Measurements from ENCODE around the gene ELL3.
A peak's percentile ranks its signal among the peaks of the same experiment; 100 is the strongest.
"Not testable (repeated sequence)": the region's sequence is repeated elsewhere in the genome, so short reads cannot be mapped to it uniquely, and the experiment has no call there.

Gene ELL3

DNA sequence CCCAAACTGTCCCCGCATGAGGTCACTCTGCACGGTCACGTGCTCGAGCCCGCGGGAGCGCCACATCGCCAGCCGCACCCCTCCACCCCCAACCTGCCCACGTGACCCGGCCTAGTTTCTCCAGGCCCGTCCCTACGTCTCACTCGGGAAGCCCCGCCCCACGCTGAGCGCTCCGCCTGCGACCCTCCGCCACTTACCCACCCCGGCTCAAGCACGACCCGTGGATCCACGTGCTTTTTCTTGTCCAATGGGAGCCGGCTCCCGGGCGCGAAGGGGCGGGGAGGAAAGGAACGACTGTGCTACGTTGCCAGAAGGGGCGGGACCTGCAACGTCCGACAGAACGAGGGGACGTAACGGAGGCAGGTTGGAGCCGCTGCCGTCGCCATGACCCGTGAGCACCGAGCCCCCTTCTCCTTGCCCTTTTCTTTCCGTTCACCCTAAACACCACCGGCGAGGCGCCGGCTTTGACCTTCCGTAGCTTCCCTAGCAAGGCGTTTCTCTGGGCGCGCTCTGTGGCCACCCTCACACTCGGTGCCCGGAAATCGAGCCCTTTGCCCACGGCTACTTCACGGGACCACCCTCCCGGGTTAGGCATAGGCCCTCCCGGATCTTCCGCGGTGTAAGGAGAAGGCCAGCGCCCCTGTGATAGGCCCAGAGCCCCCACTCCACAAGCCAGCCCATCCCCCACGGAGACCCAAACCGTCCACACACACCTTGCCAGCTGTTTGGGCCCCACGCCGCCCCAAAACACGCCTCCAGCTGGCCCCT is 15.4 kb upstream of the ELL3 start, which contains the start of gene SERF2:
SERF2 (plus strand) TSS at position 328 of the 768 bp plus-strand sequence; CDS start at position 385, 57 bp downstream.
- peak; percentile 99 for DNase-seq

DNA sequence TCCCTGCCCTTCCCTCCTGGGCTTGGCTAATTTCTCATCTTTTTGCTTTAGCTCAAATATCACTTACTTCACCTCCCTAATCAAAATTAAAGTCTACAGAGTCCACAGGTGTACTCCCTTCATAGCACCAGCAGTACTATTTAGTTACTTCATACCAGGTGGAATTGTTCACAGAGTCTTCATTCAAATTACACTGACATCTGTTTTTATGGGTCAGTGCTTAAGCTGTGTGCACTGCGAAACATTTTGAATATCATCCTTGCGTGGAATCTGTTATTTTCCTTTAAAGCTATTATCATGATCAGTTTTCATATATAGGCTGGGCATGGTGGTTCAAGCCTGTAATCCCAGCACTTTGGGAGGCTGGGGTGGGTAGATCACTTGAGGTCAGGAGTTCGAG is 12.6 kb upstream of the ELL3 start:
- DNase-seq = no peak

DNA sequence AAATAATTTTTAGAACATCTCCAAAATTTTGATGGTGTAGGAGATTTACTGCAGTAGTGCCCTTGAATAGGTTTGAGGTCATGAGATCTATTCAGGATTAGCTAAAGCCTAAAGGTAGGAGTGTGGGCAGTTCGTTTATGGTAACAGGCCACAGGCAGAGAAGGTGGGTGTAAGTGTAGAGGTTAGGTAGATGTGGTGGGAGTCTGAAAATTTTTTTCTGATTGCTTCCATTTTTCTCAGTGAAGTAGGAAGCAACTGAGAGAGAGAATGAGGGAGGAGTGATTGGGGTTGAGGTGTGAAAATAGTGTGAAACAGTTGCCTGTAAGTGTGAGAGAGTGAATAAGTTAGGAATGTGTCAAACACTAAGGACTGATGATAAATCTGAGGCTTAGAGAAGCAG is 2.2 kb upstream of the ELL3 start:
- no peak for DNase-seq

DNA sequence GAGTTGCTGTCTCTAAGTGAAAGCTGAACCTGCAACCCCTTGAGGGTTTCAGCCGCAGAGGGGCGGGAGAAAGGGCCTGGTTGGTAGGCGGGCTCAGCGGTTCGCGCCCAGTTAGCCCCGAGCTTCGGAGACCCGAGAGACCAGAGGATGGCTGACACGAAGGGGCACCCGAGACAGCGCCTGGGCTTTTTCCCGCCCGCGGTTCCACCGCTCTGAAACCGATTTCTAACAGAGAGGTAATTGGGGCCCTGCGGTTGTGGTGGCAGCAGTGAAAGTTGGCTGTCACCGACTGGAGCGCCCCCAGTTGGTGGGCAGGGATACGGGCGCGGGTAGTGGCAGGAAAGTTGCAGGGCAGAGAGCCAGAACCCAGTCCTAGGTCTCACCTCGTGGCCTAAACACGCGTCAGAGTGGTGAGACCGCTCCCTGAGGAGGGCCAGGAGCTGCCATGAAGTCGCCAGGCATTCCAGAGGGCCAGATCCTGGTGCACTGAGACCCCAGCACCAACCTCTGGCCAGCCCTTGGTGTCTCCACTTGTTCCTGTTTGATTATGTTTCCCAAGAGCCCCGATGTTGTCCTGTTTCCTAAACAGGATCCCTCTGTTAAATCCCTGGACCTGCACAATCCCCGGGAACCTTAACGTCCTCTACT is 625 bp upstream of the ELL3 start:
- DNase-seq = peak; percentile 72

DNA sequence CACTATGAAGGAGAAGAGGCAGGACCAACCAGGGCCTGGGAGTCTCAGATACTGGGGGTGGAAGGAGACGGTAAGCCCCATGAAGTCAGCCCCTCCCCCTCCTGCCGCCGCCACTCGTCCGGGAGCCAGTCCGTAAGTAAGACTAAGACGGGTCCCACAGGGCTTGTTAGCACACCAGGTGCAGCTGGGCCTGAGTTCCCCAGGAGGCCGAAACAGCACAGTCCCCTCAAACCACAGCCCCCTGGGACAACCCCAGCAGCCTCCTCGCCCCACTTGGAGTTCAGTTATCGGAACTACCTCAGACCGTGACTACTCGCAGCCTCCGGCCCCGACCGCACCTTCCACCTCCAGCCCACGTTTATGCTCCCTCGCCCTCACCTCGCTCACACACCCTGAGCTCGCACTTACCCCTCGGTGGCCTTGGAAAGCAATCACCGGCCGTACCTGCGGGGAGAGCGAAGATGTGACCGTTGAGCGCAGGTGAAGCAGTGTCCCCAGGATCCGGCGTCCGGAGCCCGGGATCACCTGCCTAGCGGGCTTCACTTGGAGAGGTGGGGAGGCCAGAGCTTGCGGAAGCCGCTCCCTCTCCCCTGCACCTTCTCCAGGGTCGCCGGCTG is 557 bp downstream of the ELL3 start:
- DNase-seq = no peak

DNA sequence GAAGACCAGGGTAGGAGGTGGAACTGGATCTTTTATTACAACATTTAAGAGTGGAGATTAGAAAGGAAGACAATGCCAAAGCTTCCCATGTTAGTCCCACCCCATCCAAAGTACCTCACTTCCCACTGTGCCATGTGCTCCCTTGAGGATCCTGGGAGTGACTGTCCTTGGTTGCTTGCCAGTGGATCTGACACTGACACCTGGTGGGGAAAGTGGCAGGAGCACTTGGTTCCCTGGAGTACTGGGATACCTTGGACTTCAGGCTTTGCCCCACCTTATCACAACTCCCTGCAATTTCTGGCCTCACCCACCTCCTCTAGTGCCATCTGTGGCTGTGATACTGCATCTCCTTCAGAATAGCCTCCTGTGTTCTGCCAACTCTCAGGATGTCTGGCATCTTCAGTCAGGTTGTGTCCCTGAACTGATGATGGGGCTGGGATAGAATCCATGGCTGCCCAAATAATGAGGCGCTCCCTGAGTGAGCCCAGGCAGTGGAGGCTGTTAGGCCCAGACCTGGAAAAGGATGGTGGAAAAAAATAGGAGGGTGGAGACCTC is 1.3 kb downstream of the ELL3 start:
- no peak for DNase-seq

DNA sequence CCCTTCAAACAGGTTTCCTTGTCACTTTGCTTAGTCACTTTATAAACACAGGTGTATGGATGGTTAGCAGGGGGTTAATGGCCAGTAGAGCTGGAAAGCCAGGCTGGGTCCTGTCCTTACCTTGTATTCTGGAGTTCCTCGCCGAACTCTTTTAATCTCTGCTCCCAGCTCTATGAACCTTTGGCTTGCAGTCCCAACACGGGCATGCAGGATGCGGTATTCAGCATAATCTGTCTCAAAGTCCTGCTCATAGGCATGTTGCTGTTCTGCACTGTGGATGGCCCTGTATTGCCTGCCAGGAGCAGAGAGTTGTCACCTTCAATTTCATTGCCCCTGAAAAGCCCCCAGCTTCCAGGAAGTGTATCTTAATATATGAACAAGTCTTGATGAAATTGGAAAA is 2.7 kb downstream of the ELL3 start:
- no peak for DNase-seq

DNA sequence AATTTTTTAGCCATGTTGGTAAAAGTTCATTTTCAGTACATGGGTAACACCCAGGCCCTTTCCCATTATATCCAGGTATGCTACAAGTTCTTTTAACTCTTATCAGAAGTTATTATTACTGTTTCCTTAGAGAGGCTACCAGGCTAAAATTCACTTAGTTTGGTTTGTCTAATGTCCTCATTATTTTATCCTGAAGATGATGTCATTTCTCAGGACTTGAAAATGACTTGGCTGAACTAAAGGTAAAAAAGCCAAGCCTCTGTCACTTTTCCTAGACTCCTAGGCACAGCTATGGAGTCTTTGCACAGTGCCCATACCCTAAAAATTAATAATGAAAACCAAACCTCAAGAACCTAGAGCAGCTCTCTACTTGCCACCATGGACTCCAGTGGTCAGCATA is 4.1 kb downstream of the ELL3 start:
- no peak for DNase-seq

DNA sequence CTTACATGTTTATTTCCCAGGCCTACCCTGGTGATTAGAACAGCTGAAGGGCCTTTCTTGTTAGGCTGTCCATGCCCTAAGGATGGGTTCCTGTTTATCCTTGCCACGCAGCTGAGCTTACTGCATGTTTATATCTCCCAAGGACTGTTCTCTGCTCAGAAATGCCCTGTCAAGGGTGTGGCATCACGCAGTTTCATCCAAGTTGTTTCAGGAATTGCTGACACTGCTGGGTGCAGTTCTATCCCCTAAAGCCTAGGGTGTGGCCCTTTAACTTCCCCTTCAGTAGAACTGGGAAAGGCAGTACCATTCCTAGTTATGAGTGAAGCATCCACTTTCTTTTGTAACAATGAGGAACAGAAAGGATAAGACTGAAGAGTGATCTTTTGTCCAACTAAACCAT is 5.0 kb downstream of the ELL3 start:
- no peak for DNase-seq

DNA sequence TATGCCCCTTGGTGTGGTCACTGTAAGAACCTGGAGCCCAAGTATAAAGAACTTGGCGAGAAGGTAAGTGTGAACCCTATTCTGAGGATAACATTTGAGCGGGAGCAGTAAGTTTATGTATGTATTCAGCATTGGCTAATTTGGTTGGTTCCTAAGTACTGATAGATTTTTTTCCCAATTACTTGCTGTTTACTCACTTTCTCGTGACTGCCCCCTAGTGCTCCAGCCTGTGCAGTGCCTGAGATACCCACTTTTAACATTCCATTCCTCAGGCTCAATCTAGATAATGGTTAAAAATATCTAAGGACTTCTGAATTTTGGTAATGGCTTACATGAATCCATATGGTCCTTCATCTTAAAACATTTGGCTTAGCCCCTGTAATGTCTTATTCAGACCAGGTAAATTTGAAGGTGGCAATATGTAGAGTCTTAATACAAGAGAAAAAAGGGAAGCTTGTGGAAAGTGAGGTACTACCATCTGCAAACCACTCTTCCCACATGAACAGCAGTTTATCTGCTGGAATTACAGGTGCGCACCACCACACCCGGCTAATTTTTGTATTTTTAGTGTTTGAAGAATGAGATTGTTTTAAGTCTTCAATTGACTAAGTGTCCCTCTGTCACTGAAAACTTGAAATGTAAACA is 7.1 kb downstream of the ELL3 start:
- DNase-seq = peak; percentile 58

DNA sequence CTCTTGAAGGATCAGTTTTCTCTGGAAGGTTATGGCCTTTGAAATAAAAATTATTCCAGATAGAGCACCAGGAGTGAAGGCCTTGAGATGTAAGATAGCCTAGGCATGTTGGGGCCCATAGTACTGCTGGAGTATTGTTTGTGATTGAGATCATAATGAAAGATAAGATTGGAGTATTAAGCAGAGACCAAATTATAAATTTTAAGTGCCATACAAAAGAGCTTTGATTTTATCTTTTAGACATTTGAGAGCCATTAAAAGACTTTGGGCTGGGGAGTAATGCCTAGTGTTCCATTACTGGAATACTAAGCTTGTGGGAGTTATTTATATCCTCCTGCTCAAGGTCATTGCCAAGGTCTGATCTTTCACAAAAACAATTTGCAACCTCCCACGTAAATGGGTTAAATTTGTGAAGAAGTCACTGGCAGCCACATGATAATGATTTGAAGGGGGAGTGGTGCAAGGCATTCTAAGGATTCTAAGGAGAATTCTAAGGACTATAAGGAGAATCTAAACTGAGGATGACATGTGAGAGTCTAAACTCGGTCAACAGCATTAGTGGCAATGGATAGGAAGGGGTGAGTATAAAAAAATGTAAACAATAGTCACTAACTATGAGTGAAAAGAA is 12.8 kb downstream of the ELL3 start:
- no peak for DNase-seq

DNA sequence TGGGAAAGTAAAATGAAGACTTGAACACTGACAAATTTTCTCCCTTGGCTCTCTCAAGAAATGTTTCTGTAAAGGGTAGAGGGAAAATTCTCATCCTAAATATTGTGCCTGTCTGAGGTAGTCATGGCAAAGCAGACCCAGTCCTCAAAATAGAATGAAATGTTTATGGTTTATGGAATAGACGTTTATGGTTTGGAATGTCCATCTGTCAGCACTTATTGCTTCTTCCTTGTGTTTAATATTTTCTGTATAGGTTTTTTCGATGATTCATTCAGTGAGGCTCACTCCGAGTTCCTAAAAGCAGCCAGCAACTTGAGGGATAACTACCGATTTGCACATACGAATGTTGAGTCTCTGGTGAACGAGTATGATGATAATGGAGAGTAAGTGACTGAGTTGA is 13.9 kb downstream of the ELL3 start:
- no peak for DNase-seq

DNA sequence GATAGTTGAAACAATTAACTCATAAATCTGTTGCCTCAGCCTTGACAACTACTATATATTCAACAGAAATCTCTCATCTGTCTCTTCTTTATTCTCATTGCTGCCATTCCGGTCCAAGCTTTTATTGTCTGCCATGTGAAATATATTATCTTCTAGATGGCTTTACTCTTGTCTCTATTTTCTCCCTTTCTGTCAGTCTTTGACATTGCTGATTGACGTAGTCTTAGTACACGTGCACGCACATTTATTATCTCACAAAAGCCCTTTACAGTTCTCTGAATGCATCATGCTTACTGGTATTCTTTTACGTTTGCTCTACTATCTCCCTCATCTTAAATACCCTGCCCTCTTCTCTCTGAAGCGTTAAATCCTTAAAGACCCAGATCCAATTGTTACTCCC is 24.9 kb downstream of the ELL3 start:
- no peak for DNase-seq

DNA sequence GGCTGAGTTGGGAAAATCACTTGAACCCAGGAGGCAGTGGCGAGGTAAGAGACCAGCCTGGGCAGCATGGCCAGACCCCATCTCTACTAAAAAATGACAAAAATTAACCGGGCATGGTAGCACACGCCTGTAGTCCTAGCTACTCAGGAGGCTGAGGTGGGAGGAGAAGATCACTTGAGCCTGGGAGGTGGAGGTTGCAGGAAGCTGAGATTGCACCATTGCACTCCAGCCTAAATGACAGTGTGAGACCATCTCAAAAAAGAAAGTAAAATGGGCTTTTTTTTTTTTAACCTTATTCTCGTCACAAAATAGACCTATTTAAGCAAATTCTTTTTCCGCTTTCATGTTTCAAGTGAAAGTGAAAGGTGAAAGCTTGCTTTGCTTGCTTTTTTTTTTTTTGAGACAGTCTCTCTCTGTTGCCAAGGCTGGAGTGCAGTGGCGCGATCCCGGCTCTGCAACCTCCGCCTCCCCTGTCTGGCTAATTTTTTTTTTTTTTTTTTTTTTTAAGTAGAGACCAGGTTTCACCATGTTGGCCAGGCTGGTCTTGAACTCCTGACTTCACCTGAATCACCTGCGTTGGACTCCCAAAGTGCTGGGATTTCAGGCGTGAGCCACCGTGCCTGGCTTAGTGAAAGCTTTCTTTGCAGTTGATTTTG is 26.9 kb downstream of the ELL3 start:
- peak; percentile 24 for DNase-seq

DNA sequence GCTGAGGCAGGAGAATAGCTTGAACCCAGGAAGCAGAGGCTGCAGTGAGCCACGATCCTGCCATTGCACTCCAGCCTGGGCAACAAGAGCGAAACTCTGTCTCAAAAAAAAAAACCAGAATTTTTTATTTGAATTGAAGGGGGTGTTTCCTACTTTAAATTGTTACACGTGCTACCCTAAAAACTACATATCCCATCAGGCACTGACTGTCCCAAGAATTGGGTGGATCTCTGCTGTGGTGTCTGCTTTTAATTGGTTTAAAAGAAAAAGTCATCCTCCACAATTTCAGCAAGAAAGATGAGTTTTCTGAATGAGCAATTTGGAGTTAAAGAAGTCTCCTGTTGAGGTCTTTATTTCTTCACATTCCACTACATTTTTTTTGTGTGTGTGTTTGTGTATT is 28.4 kb downstream of the ELL3 start:
- no peak for DNase-seq

DNA sequence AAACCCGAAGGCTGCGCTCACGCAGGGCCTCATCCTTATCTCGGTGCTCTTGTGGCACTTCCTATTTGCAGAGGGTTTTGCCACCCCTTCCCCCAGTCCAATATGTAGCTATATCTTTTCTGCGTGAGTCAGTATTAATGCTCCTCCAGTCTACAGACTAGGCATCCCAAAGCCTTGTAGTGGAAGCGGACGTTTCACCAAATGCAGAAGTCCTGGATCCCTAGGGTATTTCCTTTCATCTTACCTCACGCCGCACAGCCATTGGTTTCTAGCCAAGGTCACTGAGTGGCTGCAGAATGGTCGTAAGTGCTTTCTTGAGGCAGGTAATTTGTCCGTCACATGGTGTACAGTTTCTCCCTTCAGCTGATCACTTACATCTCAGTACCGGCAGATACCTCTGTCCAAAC is 29.9 kb downstream of the ELL3 start:
- not testable (repeated sequence) for DNase-seq

DNA sequence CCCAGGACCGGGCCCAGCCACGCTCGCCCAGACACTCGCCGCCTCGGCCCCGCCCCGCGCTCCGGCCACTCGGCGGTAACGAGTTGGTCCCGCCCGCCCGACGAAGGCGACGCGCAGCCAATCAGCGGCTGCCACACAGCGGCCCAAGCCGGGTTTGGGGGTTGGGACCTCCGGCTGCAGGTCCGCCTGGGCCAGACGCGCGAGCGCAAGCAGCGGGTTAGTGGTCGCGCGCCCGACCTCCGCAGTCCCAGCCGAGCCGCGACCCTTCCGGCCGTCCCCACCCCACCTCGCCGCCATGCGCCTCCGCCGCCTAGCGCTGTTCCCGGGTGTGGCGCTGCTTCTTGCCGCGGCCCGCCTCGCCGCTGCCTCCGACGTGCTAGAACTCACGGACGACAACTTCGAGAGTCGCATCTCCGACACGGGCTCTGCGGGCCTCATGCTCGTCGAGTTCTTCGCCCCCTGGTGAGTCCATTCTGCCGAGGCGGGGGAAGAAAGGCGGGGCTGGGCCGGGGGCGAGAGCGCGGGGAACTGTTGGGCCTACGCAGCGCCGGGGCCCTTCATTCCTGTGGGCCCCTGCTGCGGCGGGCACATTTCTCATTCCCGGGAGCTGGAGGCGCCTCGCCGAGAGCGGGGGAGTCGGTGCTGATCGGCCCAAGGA is 30.4 kb downstream of the ELL3 start, which contains the start of gene PDIA3:
PDIA3 (plus strand) TSS at position 194 of the 658 bp plus-strand sequence; CDS start at position 296, 102 bp downstream.
- DNase-seq = peak; percentile 87

DNA sequence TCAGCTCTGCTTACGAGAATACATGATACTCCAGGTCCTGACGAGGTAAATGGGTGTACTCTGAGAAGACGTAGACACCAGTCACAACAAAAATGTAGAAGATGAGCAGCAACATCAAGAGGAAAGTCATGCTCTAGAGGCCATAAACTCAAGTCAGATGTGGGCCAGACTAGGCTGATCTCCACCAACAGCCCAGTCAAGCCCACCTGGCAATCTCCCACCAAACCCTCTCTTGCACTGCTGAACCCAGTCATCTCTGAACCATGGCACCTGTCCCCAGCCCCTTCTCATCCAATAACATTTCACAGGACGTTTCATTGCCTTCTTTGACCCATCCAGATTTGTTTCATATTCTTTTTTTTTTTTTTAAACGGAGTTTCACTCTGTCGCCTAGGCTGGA is 41.4 kb downstream of the ELL3 start:
- DNase-seq = no peak

DNA sequence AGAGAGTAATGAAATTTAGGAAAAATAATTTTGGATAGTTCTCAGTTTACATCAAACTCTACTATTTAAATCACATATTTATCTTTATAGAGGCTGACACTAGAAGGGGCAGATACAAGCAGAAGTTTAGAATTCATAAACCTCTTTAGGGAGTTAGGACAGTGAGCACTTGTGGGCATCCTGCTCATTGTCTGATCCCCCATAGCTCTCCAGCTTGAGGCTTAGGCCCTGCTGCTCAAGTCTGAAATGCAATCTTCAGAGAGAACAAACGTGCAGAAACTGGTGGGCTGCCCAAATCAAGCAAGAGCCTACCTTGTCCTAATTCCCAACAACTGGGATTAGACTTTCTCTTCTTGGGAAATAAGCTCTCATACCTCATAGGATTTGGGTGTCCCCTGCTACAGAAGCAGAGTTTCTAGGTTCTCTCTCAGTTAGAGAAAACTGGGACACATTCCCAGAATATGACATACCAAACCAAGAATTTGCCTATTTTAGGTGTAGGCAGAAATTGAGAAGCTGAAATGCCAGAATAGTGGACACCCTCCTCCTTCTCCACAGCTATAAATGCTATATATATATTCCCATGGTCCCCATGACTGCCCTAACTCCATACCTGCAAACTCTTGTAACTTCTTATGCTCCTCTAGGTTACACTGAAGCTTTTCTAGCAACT is 48.6 kb downstream of the ELL3 start:
- not testable (repeated sequence) for DNase-seq

DNA sequence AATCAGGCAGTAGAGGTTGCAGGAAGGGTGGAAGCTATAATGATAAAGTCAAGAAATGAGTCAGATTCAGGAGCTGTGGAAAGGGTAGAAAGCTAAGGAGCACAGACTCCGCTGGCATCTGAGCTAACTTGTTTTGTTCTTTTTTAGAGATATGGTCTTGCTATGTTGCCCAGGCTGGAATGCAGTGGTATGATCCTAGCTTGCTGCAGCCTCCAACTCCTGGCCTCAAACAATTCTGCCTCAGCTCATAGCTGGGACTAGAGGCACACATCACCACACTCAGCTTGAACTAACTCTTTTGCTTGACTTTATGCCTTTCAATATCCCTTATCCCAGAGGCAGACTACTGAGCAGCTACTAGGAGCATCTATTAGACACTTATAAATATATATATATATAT is 50.5 kb downstream of the ELL3 start:
- DNase-seq = not testable (repeated sequence)

DNA sequence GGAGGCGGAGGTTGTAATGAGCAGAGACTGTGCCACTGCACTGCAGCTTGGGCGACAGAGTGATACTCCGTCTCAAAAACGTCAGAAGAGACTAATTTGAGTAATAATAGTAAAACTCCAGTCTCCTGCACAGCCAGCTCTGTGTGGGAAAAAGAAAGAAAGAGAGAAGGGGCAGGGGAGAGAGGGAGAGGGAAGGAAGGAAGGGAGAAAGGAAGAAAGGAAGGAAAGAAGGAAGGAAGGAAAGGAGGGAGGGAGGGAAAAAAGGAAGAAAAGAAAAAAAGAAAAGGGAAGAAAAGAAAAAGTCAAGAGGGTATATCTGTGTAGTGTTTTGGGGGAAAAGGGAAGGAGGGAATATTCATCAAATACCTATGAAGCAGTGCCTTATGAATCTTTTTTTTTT is 53.6 kb downstream of the ELL3 start:
- DNase-seq = no peak

Measured in stimulated activated CD4-positive, alpha-beta T cell treated with anti-CD3 and anti-CD28 coated beads, Interleukin-12 subunit alpha, Interleukin-12 subunit beta, amount 100 ng/mL, for 4 hours (primary cell).